ENCODE data around the gene ACAD9. TPM values are rescaled to one million over a fixed set of nuclear protein-coding genes. Genes with fewer than 3 reads are reported as not detected.
A peak's percentile ranks its signal among the peaks of the same experiment; 100 is the strongest.

ACAD9 gene
- total and polyA plus RNA-seq, 9 of the 15 experiments (the other 6 are each of a cell fraction or from before 2014, with no cell fraction given): 10.2 to 32.6 (median 22.8) TPM

DNA sequence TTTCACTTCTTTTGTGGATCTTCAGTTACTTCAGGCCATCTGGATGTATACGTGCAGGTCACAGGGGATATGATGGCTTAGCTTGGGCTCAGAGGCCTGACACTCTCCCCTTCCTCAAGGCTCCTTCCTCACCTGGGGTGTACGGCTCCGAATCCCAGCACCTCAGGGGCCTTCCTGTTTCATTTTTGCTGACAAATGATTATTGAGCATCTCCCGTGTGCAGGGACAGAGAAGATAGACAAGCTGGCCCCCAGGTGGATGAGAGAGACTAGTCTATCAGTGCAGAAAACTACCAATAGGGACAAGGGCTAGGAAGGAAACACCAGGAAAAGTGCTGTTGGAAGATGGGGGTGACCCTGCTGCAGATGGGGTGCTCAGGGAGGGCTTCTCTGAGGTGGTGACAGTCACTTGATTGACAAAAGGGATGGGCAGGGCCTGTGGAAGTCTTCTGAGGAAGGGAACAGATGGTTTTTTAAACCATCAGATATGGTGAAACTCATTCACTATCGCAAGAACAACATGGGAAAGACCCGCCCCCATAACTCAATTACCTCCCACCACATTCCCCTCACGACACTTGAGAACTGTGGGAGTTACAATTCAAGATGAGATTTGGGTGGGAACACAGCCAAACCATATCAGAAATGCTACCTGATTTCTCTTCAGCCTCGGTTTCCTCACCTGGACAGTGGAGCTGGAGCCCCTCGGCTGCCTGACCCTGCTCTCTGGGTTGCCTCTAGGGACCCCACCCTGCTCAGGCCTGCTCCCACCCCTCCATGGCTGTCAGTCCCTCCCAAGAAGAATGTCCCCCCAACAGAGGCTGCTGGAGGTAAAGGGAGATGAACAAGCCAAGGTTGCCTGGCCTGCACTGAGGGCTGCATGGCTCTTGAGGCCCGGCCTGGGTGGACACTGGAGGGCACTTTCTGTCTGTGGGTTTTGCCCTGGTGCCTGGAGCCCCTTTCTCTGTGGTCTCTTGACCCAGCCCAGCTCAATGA lies 37.2 kb upstream of the ACAD9 start (continued):
- TF ChIP-seq, protein P1, sequence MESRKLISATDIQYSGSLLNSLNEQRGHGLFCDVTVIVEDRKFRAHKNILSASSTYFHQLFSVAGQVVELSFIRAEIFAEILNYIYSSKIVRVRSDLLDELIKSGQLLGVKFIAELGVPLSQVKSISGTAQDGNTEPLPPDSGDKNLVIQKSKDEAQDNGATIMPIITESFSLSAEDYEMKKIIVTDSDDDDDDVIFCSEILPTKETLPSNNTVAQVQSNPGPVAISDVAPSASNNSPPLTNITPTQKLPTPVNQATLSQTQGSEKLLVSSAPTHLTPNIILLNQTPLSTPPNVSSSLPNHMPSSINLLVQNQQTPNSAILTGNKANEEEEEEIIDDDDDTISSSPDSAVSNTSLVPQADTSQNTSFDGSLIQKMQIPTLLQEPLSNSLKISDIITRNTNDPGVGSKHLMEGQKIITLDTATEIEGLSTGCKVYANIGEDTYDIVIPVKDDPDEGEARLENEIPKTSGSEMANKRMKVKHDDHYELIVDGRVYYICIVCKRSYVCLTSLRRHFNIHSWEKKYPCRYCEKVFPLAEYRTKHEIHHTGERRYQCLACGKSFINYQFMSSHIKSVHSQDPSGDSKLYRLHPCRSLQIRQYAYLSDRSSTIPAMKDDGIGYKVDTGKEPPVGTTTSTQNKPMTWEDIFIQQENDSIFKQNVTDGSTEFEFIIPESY (CRISPR knock-in tag; IDR thresholded peaks at IDR 0.05): no peak
- TF ChIP-seq NFATC3 (IDR thresholded peaks at IDR 0.05) (no peak), EGR1 (conservative IDR thresholded peaks at IDR 0.05) (peak; percentile 66), ZFP36 (IDR thresholded peaks at IDR 0.05; ENCODE audit: low read depth, low read length, partially characterized antibody) (peak; percentile 99), TAF9B (IDR thresholded peaks at IDR 0.05; ENCODE audit: partially characterized antibody) (no peak), MAFG (tag; conservative IDR thresholded peaks at IDR 0.05) (peak; percentile 76), ID3 (CRISPR knock-in tag; IDR thresholded peaks at IDR 0.05) (no peak), ID3 (tag; IDR thresholded peaks at IDR 0.05) (no peak), MECOM (CRISPR knock-in tag; IDR thresholded peaks at IDR 0.05) (no peak), SAP30 (IDR thresholded peaks at IDR 0.05; ENCODE audit: borderline replicate concordance, insufficient read depth, low read depth, low read length, poor library complexity, severe bottlenecking) (no peak), HDAC1 (IDR thresholded peaks at IDR 0.05) (0 out of 4 replicates have a peak, but pooled peaks of 1 of the 2 experiments have one; percentile 31), HIVEP1 (CRISPR knock-in tag; IDR thresholded peaks at IDR 0.05) (no peak), ARNT (IDR thresholded peaks at IDR 0.05) (no peak), GATAD2B (IDR thresholded peaks at IDR 0.05; ENCODE audit: borderline replicate concordance) (no peak), ETV1 (tag; conservative IDR thresholded peaks at IDR 0.05; ENCODE audit: low read depth) (no peak), PKNOX1 (IDR thresholded peaks at IDR 0.05) (peak; percentile 71), RBM17 (IDR thresholded peaks at IDR 0.05; ENCODE audit: borderline replicate concordance, low read depth, low read length) (no peak), SIX5 (IDR thresholded peaks at IDR 0.05; ENCODE audit: borderline replicate concordance in 1 of 2, insufficient read depth in 1 of 2, low read depth in 1 of 2, low read length in 2 of 2) (no peak), FOSL1 (tag; conservative IDR thresholded peaks at IDR 0.05) (no peak), ZC3H8 (IDR thresholded peaks at IDR 0.05) (no peak), SMAD2 (IDR thresholded peaks at IDR 0.05; ENCODE audit: low read depth, low read length) (no peak), C11orf30 (IDR thresholded peaks at IDR 0.05; ENCODE audit: low read depth) (peak; percentile 88)
- TF ChIP-seq, protein P2, sequence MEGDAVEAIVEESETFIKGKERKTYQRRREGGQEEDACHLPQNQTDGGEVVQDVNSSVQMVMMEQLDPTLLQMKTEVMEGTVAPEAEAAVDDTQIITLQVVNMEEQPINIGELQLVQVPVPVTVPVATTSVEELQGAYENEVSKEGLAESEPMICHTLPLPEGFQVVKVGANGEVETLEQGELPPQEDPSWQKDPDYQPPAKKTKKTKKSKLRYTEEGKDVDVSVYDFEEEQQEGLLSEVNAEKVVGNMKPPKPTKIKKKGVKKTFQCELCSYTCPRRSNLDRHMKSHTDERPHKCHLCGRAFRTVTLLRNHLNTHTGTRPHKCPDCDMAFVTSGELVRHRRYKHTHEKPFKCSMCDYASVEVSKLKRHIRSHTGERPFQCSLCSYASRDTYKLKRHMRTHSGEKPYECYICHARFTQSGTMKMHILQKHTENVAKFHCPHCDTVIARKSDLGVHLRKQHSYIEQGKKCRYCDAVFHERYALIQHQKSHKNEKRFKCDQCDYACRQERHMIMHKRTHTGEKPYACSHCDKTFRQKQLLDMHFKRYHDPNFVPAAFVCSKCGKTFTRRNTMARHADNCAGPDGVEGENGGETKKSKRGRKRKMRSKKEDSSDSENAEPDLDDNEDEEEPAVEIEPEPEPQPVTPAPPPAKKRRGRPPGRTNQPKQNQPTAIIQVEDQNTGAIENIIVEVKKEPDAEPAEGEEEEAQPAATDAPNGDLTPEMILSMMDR (IDR thresholded peaks at IDR 0.05 in 2 of 3, conservative IDR thresholded peaks at IDR 0.05 in 1 of 3; ENCODE audit: insufficient read depth in 2 of 3, low read depth in 1 of 3, low read length in 3 of 3): no peak
